ENCODE data around the gene FAM53B. TPM values are rescaled to one million over a fixed set of nuclear protein-coding genes. Genes with fewer than 3 reads are reported as not detected.
"Not testable (repeated sequence)": the region's sequence is repeated elsewhere in the genome, so short reads cannot be mapped to it uniquely, and the experiment has no call there.

Gene FAM53B
- polyA plus RNA-seq, 6 donors from 2014 or later, result 19.6 to 141 (median 31.5) TPM

DNA sequence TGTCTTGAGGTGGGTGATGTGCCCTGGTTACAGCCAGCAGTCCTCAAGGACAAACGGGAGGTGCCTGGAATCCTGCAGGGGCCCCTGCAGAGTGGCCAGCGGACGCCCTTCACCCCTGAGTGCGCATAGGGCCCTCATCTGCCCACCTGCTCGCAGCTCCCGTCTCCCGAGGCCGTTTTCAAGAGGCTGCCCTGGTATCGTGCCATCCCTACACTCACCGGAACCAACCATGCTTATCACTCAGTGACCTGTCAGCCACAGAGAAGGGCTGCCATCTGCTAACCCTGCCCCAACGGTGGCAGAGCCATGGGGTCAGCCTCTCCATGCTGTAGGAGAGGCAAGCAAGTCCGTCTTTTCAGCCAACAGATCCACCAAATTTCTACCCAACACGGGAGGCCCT is 122.0 kb downstream of the FAM53B start:
- Mint-ChIP-seq H3K36me3 (no peaks in the 10 kb centered on the region), H3K4me1 (peaks cover 57 to 96% (median 92%) of the 10 kb centered on the region in 3 donors), H3K27me3 (no peaks in the 10 kb centered on the region), H3K9me3 (no peaks in the 10 kb centered on the region), H3K4me3 (peak overlapping the region in 6 of 8 donors; percentile 25 to 78 (median 56)), H3K27ac (peak overlapping the region; percentile 91 to 98 (median 97))
- no peak for ATAC-seq (ENCODE audit: low read depth in 2 of 2)
- DNase-seq, result no peak

DNA sequence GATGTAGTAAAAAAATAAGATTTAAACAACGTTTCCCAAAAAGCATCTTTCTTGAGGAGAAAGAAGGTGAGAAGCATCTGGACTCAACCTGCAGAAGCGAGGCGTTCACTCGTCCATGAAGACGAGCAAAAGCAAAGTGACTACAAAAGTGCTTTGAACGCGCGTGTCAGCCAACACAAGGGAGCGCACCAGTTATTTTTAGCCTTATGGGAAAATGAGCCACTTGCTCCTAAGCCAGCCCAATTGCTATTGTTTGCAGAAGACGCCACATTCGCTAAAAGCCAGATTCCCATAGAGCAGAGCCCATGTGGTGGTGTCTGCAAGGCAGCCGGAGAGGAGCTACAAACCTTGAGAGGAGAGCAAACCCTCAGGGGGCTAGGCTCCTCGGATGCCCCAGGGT is 122.5 kb downstream of the FAM53B start:
- H3K27ac Mint-ChIP-seq, result peak overlapping the region; percentile 94 to 99 (median 98)
- peaks cover 0 to 1% (median 0%) of the 10 kb centered on the region in 7 donors for H3K9me3 Mint-ChIP-seq
- H3K36me3 Mint-ChIP-seq, result no peaks in the 10 kb centered on the region

DNA sequence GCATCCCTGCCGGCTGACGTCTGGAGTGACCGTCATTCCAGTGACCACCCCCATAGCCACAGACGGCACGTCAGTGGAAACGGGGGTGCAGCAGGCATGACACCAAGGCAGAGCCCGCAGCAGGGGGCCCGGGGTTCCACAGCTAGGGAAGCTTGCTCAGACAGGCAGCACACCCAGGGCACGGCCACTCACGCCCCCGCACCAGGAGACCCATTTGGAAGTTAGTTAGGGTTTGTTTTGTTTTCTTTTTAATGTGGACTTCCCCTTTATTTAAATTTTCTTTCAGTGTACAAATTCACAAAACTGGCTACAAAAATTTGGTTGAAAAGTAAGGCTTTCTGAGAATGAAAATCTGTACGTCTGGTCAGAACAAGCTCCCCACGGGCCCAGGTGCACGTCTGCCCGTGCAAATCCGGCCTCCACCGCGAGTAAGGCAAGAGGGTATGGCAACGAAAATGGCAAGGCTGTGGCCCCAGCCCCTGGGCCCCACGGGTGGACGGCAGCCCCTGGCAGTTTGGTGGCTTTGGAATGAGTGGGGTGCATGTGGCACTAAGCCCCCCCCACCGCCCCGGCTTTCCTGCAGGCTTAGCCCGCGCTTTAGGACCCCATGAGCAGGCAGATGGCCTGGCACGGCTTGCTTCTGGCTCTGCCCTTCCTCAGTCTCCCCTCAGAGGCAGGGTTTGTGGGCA is 124.2 kb downstream of the FAM53B start:
- Mint-ChIP-seq H3K4me3 (peak overlapping the region; percentile 82 to 93 (median 89)), H3K27ac (peak overlapping the region; percentile 97 to 99 (median 98)), H3K27me3 (no peaks in the 10 kb centered on the region), H3K36me3 (no peaks in the 10 kb centered on the region), H3K4me1 (peaks cover 58 to 97% (median 95%) of the 10 kb centered on the region in 3 donors), H3K9me3 (peaks cover 0 to 1% (median 0%) of the 10 kb centered on the region in 7 donors)
- ATAC-seq (ENCODE audit: low read depth in 2 of 2) (peak; percentile 51 to 52), DNase-seq (peak; percentile 77)

More for the DNA sequence above, 122.5 kb downstream of the FAM53B start:
- ATAC-seq (ENCODE audit: low read depth in 2 of 2), result no peak
- Mint-ChIP-seq H3K27me3 (no peaks in the 10 kb centered on the region), H3K4me3 (peak overlapping the region; percentile 52 to 88 (median 74)), H3K4me1 (peaks cover 56 to 96% (median 92%) of the 10 kb centered on the region in 3 donors)
- no peak for DNase-seq

DNA sequence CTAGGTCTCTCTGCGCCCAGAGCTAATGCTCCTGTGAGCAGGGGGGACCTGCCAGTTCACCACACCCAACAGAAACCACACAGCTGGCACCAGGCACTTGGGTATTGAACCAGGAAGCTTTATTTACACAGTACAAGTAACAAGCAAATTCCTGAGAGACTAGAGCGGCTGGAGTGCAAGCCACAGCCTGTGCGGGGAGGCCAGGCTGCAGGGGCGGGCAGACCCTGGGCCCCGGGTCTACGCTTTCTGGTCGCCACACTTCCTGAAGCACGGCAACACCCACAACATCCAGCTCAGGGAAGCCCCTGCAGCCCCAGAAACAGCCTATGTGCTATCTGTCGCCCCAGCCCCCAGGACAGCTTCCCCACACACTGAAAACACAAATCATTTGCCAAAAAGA is 125.0 kb downstream of the FAM53B start:
- Mint-ChIP-seq H3K4me3 (peak overlapping the region; percentile 82 to 93 (median 89)), H3K4me1 (peaks cover 59 to 96% (median 95%) of the 10 kb centered on the region in 3 donors), H3K27ac (peak overlapping the region; percentile 97 to 99 (median 98)), H3K27me3 (no peaks in the 10 kb centered on the region), H3K36me3 (no peaks in the 10 kb centered on the region), H3K9me3 (peaks cover 0 to 1% (median 0%) of the 10 kb centered on the region in 7 donors)
- ATAC-seq (ENCODE audit: low read depth in 2 of 2) (peak; percentile 78 to 83), DNase-seq (peak; percentile 83)

DNA sequence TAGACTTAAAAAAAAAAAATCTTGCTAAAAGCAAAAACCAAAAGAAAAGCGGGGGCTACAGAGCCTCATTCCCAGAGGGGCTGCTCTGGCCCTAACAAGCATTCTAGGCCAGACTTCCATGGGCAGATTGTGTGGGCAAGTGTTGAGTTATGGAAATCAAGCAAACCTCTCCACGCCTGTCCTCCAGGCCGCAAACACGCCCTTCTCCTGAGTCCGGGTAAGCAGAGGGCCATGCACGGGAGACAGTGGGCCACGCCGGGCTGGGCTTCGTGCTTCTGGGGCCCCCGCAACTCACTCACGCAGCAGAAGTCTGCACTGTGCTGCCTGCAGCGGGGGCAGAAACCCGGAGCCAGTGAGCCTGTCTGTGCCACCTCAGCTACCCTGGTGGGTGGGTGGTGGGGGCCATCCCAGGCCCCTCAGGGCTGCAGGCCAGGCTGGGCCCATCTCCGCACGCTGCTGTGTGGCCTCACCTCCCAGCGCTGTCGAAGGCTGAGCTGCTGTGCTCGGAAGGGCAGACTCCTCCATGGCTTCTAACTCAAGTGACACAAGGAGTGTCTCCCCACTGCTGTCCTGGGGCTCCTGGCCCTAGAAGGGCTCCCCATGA is 125.6 kb downstream of the FAM53B start:
- Mint-ChIP-seq H3K4me1 (peaks cover 57 to 96% (median 95%) of the 10 kb centered on the region in 3 donors), H3K27ac (peak overlapping the region; percentile 97 to 99 (median 98)), H3K4me3 (peak overlapping the region; percentile 82 to 93 (median 90)), H3K27me3 (no peaks in the 10 kb centered on the region), H3K36me3 (no peaks in the 10 kb centered on the region), H3K9me3 (peaks cover 0 to 1% (median 0%) of the 10 kb centered on the region in 7 donors)
- DNase-seq (no peak), ATAC-seq (ENCODE audit: low read depth in 2 of 2) (no peak)

DNA sequence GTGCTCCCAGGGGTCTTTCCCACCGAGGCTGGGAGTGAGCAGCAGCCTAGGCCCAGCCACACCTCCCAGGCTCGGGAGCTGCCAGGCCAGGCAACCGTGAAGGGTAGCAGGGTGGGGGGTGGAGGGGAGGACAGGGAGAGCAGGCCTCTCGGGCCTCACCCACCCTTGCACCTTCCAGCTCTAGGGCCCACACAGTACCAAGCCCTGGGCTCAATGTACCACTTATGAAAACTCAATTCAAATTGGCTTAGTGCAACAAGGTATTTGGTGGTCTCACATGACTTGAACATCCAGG is 127.4 kb downstream of the FAM53B start:
- H3K9me3 Mint-ChIP-seq, result peaks cover 0 to 1% (median 0%) of the 10 kb centered on the region in 7 donors
- no peaks in the 10 kb centered on the region for H3K36me3 Mint-ChIP-seq
- DNase-seq (no peak), ATAC-seq (ENCODE audit: low read depth in 2 of 2) (no peak)
- H3K27ac Mint-ChIP-seq, result peak overlapping the region; percentile 90 to 99 (median 98)
- H3K27me3 Mint-ChIP-seq, result no peaks in the 10 kb centered on the region
- H3K4me3 Mint-ChIP-seq, result peak overlapping the region; percentile 77 to 93 (median 87)
- H3K4me1 Mint-ChIP-seq, result peaks cover 67 to 99% (median 99%) of the 10 kb centered on the region in 3 donors

DNA sequence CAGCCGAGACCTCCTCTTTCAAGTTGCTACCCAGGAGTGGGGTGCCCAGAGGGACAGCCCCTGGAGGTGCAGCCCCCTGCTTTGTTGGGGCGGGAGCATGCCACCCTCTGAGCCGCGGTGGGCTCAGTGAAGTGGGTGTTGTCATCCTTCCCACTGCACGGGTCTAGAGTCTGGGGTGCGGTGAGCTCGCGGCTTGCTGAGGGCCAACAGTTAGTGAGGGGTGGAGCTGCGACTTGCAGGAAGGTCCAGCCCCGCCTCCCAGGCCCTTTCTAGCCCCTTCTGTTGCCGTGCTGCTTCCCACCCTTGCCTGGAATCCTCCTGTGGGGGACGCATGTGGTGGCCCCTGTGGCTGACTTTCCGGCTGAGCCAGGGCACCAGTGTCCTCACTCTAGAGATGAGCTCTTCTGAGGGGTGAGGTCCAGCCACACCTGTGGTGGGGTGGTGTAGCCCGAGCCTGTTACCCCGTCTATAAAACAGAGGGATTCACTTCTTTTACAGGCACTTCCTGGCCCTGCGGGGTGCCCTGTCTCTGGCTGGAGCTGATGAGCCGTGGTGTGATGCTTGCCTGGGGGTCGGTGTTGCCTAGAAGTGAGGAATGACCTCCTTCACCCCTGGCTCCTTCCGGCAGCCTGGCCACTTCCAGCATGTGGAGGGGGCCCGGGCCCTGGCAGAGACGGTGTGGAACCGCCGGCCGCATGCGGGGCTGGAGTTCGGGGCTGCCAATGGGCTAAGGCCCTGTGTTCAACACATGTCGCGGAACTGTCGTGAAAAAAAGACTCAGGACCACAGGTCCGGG is 127.9 kb downstream of the FAM53B start:
- Mint-ChIP-seq H3K4me1 (peaks cover 66 to 99% (median 99%) of the 10 kb centered on the region in 3 donors), H3K36me3 (no peaks in the 10 kb centered on the region), H3K27me3 (no peaks in the 10 kb centered on the region), H3K4me3 (peak overlapping the region; percentile 60 to 93 (median 82)), H3K27ac (peak overlapping the region; percentile 83 to 99 (median 96)), H3K9me3 (peaks cover 0 to 1% (median 0%) of the 10 kb centered on the region in 7 donors)
- ATAC-seq (ENCODE audit: low read depth in 2 of 2) (no peak), DNase-seq (no peak)

DNA sequence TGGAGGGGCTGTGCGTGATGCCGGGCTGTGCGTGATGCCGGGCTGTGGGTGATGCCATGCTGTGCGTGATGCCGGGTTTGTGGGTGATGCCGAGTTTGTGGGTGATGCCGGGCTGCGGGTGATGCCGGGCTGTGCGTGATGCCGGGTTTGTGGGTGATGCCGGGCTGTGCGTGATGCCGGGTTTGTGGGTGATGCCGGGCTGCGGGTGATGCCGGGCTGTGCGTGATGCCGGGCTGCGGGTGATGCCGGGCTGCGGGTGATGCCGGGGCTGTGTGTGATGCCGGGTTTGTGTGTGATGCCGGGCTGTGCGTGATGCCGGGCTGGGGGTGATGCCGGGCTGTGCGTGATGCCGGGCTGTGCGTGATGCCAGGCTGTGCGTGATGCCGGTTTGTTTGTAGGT is 128.9 kb downstream of the FAM53B start:
- H3K27me3 Mint-ChIP-seq, result no peaks in the 10 kb centered on the region
- peak overlapping the region; percentile 61 to 88 (median 78) for H3K4me3 Mint-ChIP-seq
- no peak for ATAC-seq (ENCODE audit: low read depth in 2 of 2)
- H3K9me3 Mint-ChIP-seq, result peaks cover 0 to 1% (median 0%) of the 10 kb centered on the region in 7 donors
- H3K4me1 Mint-ChIP-seq, result peaks cover 66 to 94% (median 93%) of the 10 kb centered on the region in 3 donors
- no peak for DNase-seq
- H3K27ac Mint-ChIP-seq, result peak overlapping the region; percentile 90 to 99 (median 96)
- H3K36me3 Mint-ChIP-seq, result no peaks in the 10 kb centered on the region

DNA sequence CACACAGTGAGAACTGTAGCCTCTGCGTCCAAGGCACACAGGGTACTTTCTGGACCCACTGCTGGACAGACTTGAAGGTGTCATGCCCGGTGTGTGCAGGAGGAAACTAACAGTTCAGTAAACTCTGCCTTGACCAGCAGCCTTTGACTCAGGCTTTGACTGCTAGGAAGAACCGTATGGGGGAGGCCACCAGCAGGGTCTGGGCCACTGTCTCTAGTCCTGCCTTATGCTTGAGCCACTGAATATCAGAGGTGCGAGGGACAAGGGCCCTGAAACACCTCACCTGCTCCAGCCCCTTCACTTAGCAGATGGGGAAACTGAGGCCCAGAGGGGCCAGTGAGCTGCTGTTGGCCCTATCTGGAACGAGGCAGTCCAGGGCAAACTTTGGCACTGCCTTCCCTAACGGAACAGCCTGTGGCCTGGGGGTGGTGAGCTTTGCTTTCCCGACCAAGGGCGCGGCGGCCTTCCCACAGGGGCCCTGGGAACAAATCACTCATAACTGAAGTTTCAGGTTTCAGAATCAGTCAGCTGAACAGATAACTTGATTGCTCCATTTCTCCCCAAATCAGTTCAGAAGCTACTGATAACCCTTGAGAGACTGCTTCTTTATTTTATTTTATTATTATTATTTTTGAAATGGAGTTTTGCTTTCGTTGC is 130.0 kb downstream of the FAM53B start:
- H3K27me3 Mint-ChIP-seq, result no peaks in the 10 kb centered on the region
- H3K9me3 Mint-ChIP-seq, result peaks cover 0 to 1% (median 0%) of the 10 kb centered on the region in 7 donors
- H3K4me3 Mint-ChIP-seq, result peak overlapping the region in 7 of 8 donors; percentile 49 to 86 (median 72)
- H3K4me1 Mint-ChIP-seq, result peaks cover 67 to 93% (median 91%) of the 10 kb centered on the region in 3 donors
- H3K27ac Mint-ChIP-seq, result peak overlapping the region; percentile 12 to 98 (median 96)
- no peak for ATAC-seq (ENCODE audit: low read depth in 2 of 2)
- H3K36me3 Mint-ChIP-seq, result no peaks in the 10 kb centered on the region
- no peak for DNase-seq

DNA sequence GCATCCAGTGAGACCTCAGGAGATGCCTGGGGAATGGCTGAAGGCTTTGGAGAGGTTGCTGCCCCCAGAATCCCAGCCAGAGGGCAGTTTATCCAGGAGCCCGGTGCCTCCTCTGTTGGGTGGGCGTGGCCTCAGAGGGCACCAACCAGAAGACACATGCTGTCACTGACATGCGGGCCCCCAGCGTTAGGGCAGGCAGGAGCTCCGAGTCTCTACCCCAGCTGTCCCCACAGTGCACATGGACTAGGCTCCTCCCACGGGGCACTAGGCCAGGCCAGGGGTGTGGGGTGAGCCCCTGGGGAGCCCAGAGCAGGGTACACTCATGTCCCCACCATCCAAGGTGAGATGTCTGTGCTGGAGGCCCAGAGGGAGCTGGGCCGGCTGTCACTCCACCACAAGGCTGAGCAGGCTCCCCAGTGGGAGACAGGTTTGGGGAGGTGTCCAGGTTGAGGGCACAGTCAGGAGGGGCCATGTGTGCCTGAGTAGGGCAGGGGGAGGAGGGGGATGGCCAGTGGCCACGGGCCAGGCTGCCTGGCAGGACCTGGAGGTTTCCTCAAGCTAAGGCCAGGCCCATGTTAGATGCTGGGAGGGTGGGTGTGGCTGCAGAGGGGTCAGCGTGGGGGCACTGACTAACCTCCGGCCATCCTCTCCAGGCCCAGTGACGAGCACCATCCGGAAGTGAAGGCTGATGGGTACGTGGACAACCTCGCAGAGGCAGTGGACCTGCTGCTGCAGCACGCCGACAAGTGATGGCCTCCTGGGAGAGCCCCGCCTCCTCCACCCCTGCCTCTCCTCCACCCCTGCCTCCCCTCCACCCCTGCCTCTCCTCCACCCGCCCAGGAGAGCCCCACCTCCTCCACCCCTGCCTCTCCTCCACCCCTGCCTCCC is 131.3 kb downstream of the FAM53B start:
- peak overlapping the region; percentile 67 to 98 (median 96) for H3K27ac Mint-ChIP-seq
- ATAC-seq (ENCODE audit: low read depth in 2 of 2) (peak; percentile 61), DNase-seq (no peak)
- H3K9me3 Mint-ChIP-seq, result peaks cover 0 to 1% (median 0%) of the 10 kb centered on the region in 7 donors
- H3K4me3 Mint-ChIP-seq, result peak overlapping the region; percentile 42 to 89 (median 82)
- H3K4me1 Mint-ChIP-seq, result peaks cover 63 to 88% (median 88%) of the 10 kb centered on the region in 3 donors
- no peaks in the 10 kb centered on the region for H3K27me3 Mint-ChIP-seq
- no peaks in the 10 kb centered on the region for H3K36me3 Mint-ChIP-seq

DNA sequence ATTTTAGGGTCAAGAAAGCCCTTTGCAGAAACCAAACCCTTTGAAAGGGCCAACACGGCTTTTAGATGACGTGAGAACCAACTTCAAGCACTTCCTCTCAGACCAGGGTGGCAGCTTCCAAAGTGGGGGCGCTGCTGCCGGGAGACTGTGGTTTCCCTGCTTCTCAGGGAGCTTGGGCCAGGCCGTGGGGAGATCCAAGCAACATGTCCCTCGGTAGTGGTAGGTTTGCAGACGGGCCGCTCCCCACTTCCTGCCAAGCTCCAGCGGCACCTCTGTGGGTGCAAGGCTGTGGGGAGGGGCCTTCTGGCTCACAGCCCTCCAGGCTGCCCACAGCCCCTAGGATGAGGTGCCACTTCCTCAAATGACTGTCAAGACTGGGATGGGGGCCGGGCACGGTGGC is 132.4 kb downstream of the FAM53B start:
- peak; percentile 56 for DNase-seq
- H3K36me3 Mint-ChIP-seq, result no peaks in the 10 kb centered on the region
- no peaks in the 10 kb centered on the region for H3K9me3 Mint-ChIP-seq
- H3K27ac Mint-ChIP-seq, result peak overlapping the region; percentile 94 to 98 (median 97)
- ATAC-seq (ENCODE audit: low read depth in 2 of 2), result peak; percentile 55 to 57
- peaks cover 65 to 88% (median 88%) of the 10 kb centered on the region in 3 donors for H3K4me1 Mint-ChIP-seq
- peak overlapping the region; percentile 50 to 89 (median 82) for H3K4me3 Mint-ChIP-seq
- no peaks in the 10 kb centered on the region for H3K27me3 Mint-ChIP-seq

DNA sequence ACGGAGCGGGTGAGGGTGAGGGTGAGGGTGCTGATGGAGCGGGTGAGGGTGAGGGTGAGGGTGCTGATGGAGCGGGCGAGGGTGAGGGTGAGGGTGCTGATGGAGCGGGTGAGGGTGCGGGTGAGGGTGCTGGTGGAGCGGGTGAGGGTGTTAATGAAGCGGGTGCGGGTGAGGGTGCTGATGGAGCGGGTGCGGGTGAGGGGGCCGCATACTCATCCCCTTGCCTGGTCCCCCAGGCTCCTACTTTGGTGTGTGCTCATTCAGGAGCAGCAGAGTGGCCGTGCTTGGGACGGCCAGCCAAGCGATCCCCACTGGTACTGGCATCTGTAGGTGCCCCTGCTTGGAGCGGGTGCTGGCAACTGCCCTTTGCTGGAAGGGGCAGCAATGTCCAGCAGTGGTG is 133.3 kb downstream of the FAM53B start:
- not testable (repeated sequence) for H3K9me3 Mint-ChIP-seq; DNase-seq; H3K27me3 Mint-ChIP-seq; H3K36me3 Mint-ChIP-seq; ATAC-seq (ENCODE audit: low read depth in 2 of 2)
- Mint-ChIP-seq H3K27ac (peak overlapping the region; percentile 87 to 98 (median 96)), H3K4me3 (peak overlapping the region in 6 of 8 donors; percentile 47 to 89 (median 80)), H3K4me1 (peaks cover 62 to 85% (median 85%) of the 10 kb centered on the region in 3 donors)

Data from naive B cell (primary cell).